ENCODE results near the gene NACAD. TPM values are rescaled to one million over a fixed set of nuclear protein-coding genes. Genes with fewer than 3 reads are reported as not detected.

Gene NACAD
- total RNA-seq, 1 experiment from 2014 or later: 5.5 TPM

GRCh38 chr7:45111298-45112223, 22.8 kb upstream of the NACAD start, which contains the start of gene TBRG4 (continued):
- peak; percentile 93 for TF ChIP-seq ETV6 (CRISPR knock-in tag; IDR thresholded peaks at IDR 0.05)
- TF ChIP-seq, protein P1, sequence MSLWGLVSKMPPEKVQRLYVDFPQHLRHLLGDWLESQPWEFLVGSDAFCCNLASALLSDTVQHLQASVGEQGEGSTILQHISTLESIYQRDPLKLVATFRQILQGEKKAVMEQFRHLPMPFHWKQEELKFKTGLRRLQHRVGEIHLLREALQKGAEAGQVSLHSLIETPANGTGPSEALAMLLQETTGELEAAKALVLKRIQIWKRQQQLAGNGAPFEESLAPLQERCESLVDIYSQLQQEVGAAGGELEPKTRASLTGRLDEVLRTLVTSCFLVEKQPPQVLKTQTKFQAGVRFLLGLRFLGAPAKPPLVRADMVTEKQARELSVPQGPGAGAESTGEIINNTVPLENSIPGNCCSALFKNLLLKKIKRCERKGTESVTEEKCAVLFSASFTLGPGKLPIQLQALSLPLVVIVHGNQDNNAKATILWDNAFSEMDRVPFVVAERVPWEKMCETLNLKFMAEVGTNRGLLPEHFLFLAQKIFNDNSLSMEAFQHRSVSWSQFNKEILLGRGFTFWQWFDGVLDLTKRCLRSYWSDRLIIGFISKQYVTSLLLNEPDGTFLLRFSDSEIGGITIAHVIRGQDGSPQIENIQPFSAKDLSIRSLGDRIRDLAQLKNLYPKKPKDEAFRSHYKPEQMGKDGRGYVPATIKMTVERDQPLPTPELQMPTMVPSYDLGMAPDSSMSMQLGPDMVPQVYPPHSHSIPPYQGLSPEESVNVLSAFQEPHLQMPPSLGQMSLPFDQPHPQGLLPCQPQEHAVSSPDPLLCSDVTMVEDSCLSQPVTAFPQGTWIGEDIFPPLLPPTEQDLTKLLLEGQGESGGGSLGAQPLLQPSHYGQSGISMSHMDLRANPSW (CRISPR knock-in tag; conservative IDR thresholded peaks at IDR 0.05; ENCODE audit: low read depth): no peak
- TF ChIP-seq CTCF (IDR thresholded peaks at IDR 0.05): no peak
- TF ChIP-seq FOXP1 (CRISPR knock-in tag; IDR thresholded peaks at IDR 0.05; ENCODE audit: borderline replicate concordance): peak; percentile 74; the same call in 1 of the 2 replicates
- TF ChIP-seq MAX (CRISPR knock-in tag; IDR thresholded peaks at IDR 0.05): peak; percentile 99
- peak; percentile 99 for TF ChIP-seq CREM (CRISPR knock-in tag; IDR thresholded peaks at IDR 0.05)
- no peak for TF ChIP-seq FOXJ3 (CRISPR knock-in tag; IDR thresholded peaks at IDR 0.05; ENCODE audit: borderline replicate concordance)
- TF ChIP-seq AFF4 (CRISPR knock-in tag; IDR thresholded peaks at IDR 0.05; ENCODE audit: borderline replicate concordance): no peak
- no peak; the same call in 1 of the 2 replicates for TF ChIP-seq JUN (CRISPR knock-in tag; IDR thresholded peaks at IDR 0.05)
- TF ChIP-seq, protein P2, sequence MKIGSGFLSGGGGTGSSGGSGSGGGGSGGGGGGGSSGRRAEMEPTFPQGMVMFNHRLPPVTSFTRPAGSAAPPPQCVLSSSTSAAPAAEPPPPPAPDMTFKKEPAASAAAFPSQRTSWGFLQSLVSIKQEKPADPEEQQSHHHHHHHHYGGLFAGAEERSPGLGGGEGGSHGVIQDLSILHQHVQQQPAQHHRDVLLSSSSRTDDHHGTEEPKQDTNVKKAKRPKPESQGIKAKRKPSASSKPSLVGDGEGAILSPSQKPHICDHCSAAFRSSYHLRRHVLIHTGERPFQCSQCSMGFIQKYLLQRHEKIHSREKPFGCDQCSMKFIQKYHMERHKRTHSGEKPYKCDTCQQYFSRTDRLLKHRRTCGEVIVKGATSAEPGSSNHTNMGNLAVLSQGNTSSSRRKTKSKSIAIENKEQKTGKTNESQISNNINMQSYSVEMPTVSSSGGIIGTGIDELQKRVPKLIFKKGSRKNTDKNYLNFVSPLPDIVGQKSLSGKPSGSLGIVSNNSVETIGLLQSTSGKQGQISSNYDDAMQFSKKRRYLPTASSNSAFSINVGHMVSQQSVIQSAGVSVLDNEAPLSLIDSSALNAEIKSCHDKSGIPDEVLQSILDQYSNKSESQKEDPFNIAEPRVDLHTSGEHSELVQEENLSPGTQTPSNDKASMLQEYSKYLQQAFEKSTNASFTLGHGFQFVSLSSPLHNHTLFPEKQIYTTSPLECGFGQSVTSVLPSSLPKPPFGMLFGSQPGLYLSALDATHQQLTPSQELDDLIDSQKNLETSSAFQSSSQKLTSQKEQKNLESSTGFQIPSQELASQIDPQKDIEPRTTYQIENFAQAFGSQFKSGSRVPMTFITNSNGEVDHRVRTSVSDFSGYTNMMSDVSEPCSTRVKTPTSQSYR (CRISPR knock-in tag; IDR thresholded peaks at IDR 0.05): no peak
- TF ChIP-seq ZMAT4 (CRISPR knock-in tag; IDR thresholded peaks at IDR 0.05): no peak
- TF ChIP-seq ZSCAN18 (CRISPR knock-in tag; IDR thresholded peaks at IDR 0.05): no peak
- TF ChIP-seq, protein P3, sequence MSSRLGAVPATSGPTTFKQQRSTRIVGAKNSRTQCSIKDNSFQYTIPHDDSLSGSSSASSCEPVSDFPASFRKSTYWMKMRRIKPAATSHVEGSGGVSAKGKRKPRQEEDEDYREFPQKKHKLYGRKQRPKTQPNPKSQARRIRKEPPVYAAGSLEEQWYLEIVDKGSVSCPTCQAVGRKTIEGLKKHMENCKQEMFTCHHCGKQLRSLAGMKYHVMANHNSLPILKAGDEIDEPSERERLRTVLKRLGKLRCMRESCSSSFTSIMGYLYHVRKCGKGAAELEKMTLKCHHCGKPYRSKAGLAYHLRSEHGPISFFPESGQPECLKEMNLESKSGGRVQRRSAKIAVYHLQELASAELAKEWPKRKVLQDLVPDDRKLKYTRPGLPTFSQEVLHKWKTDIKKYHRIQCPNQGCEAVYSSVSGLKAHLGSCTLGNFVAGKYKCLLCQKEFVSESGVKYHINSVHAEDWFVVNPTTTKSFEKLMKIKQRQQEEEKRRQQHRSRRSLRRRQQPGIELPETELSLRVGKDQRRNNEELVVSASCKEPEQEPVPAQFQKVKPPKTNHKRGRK (CRISPR knock-in tag; IDR thresholded peaks at IDR 0.05; ENCODE audit: borderline replicate concordance): no peak
- TF ChIP-seq, protein P4, sequence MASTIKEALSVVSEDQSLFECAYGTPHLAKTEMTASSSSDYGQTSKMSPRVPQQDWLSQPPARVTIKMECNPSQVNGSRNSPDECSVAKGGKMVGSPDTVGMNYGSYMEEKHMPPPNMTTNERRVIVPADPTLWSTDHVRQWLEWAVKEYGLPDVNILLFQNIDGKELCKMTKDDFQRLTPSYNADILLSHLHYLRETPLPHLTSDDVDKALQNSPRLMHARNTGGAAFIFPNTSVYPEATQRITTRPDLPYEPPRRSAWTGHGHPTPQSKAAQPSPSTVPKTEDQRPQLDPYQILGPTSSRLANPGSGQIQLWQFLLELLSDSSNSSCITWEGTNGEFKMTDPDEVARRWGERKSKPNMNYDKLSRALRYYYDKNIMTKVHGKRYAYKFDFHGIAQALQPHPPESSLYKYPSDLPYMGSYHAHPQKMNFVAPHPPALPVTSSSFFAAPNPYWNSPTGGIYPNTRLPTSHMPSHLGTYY (CRISPR knock-in tag; IDR thresholded peaks at IDR 0.05): no peak
- TF ChIP-seq NFATC4 (CRISPR knock-in tag; IDR thresholded peaks at IDR 0.05): no peak
- no peak for TF ChIP-seq IRF2 (CRISPR knock-in tag; IDR thresholded peaks at IDR 0.05; ENCODE audit: borderline replicate concordance, low read depth)
- peak; percentile 77; the same call in 1 of the 2 replicates for TF ChIP-seq E2F5 (CRISPR knock-in tag; IDR thresholded peaks at IDR 0.05)
- peak; percentile 70; the same call in 1 of the 2 replicates for TF ChIP-seq USF1 (CRISPR knock-in tag; IDR thresholded peaks at IDR 0.05)
